ENCODE results near the gene KASH5. TPM values are rescaled to one million over a fixed set of nuclear protein-coding genes. Genes with fewer than 3 reads are reported as not detected.

KASH5 gene
- total and polyA plus RNA-seq, 2 of the 8 experiments (the other 6 are each of a cell fraction or from before 2014, with no cell fraction given): 0.05 to 0.19 TPM

- TF ChIP-seq CHD7 (IDR thresholded peaks at IDR 0.05; ENCODE audit: insufficient replicate concordance, low read length): no peak
- no peak for TF ChIP-seq EZH2 (IDR thresholded peaks at IDR 0.05; ENCODE audit: low read depth, low read length, severe bottlenecking)
- no peak for TF ChIP-seq SP2 (IDR thresholded peaks at IDR 0.05; ENCODE audit: low read length)
- TF ChIP-seq NANOG (IDR thresholded peaks at IDR 0.05; ENCODE audit: insufficient read depth, low read depth, low read length, poor library complexity, severe bottlenecking): no peak
- TF ChIP-seq POU5F1 (IDR thresholded peaks at IDR 0.05; ENCODE audit: low read depth, low read length): no peak
- no peak for TF ChIP-seq SAP30 (IDR thresholded peaks at IDR 0.05; ENCODE audit: insufficient read depth, insufficient replicate concordance, low read length)
- no peak for TF ChIP-seq GTF2F1 (IDR thresholded peaks at IDR 0.05; ENCODE audit: borderline replicate concordance, low read depth, low read length)
- no peak for TF ChIP-seq RXRA (IDR thresholded peaks at IDR 0.05; ENCODE audit: insufficient read depth, low read depth, low read length)
- no peak for TF ChIP-seq TCF12 (IDR thresholded peaks at IDR 0.05; ENCODE audit: low read depth, low read length)
- no peak for TF ChIP-seq SIN3A (conservative IDR thresholded peaks at IDR 0.05 in 1 of 2, IDR thresholded peaks at IDR 0.05 in 1 of 2; ENCODE audit: low read depth in 1 of 2, low read length in 2 of 2)
- TF ChIP-seq ASH2L (IDR thresholded peaks at IDR 0.05; ENCODE audit: low read length): no peak
- no peak for TF ChIP-seq CREB1 (IDR thresholded peaks at IDR 0.05)
- no peak for TF ChIP-seq POLR2A (IDR thresholded peaks at IDR 0.05; ENCODE audit: control extremely low read depth in 1 of 2, low read depth in 2 of 2, low read length in 2 of 2)
Measured at GRCh38 chr19:49414256-49414655, 26.2 kb downstream of the KASH5 start (continued).
